Parathyroid adenoma (tissue), 2 donors: ENCODE results near the gene CAP2.

Source experiments
- H2AFZ ChIP-seq: fragments of 300-600 bp; sonication (generic); one replicate; pipeline ENCODE4 v1.7.0; 2017; ENCODE audit warnings: antibody characterized with exemption, mild to moderate bottlenecking
- H3K27ac ChIP-seq: fragments of 300-600 bp; sonication (generic); one replicate; pipeline ENCODE4 v1.7.0; 2017
- H3K27me3 ChIP-seq: fragments of 300-600 bp; sonication (generic); one replicate; pipeline ENCODE4 v1.7.0; 2017; ENCODE audit warnings: low read length; ENCODE audit not compliant: control insufficient read depth, insufficient read depth
- H3K36me3 ChIP-seq: fragments of 300-600 bp; sonication (generic); one replicate; pipeline ENCODE4 v1.7.0; 2017; ENCODE audit warnings: low read length; ENCODE audit not compliant: control insufficient read depth, insufficient read depth
- H3K4me1 ChIP-seq: fragments of 300-600 bp; sonication (generic); one replicate; pipeline ENCODE4 v1.7.0; 2017; ENCODE audit warnings: control low read depth
- H3K4me2 ChIP-seq: fragments of 300-600 bp; sonication (generic); one replicate; pipeline ENCODE4 v1.7.0; 2017; ENCODE audit warnings: low read length
- H3K4me3 ChIP-seq: fragments of 300-600 bp; sonication (generic); one replicate; pipeline ENCODE4 v1.7.0; 2017; ENCODE audit warnings: low read depth, low read length
- H3K79me2 ChIP-seq: fragments of 300-600 bp; sonication (generic); one replicate; pipeline ENCODE4 v1.7.0; 2017; ENCODE audit warnings: control low read depth
- H3K9ac ChIP-seq: fragments of 300-600 bp; sonication (generic); one replicate; pipeline ENCODE4 v1.7.0; 2017; ENCODE audit warnings: mild to moderate bottlenecking
- H3K9me3 ChIP-seq: fragments of 300-600 bp; sonication (generic); one replicate; pipeline ENCODE4 v1.7.0; 2017; ENCODE audit warnings: low read length; ENCODE audit not compliant: control insufficient read depth
- TF ChIP-seq, protein P1 (sequence below): fragments of 300-600 bp; sonication (generic); IDR thresholded peaks from one replicate; pipeline ENCODE4 v1.7.0; 2017; ENCODE audit warnings: antibody characterized with exemption, mild to moderate bottlenecking
- donor health status: primary hyperparathyroidism.

The CAP2 gene

DNA sequence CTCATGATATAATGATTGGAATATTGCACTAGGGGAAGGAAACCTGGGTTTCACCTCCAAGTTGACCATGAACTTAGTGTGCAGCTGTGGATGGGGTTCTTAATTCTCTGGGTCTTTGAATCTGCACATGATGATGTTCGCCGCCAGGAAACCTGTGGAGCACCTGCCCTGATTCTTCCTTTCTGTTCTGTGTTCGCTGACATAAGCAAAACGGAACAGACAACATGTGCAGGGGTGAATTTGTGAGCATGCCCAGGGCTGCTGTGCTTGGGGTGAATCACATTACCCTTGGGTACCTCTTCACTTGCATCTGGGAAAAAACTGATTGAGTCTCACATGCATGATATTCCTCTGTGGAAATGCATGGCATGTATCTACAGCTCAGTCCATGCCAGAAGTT, 48.8 kb downstream of the CAP2 start:
- Histone ChIP-seq H3K4me3 (no peak overlapping the region), H3K27ac (no peak overlapping the region), H3K4me2 (no peak overlapping the region), H3K9ac (no peak overlapping the region), H3K79me2 (no peaks in the 10 kb centered on the region), H3K4me1 (no peaks in the 10 kb centered on the region), H3K27me3 (no peaks in the 10 kb centered on the region), H3K36me3 (no peaks in the 10 kb centered on the region), H2AFZ (no peak overlapping the region), H3K9me3 (no peaks in the 10 kb centered on the region)
- TF ChIP-seq, protein P1, sequence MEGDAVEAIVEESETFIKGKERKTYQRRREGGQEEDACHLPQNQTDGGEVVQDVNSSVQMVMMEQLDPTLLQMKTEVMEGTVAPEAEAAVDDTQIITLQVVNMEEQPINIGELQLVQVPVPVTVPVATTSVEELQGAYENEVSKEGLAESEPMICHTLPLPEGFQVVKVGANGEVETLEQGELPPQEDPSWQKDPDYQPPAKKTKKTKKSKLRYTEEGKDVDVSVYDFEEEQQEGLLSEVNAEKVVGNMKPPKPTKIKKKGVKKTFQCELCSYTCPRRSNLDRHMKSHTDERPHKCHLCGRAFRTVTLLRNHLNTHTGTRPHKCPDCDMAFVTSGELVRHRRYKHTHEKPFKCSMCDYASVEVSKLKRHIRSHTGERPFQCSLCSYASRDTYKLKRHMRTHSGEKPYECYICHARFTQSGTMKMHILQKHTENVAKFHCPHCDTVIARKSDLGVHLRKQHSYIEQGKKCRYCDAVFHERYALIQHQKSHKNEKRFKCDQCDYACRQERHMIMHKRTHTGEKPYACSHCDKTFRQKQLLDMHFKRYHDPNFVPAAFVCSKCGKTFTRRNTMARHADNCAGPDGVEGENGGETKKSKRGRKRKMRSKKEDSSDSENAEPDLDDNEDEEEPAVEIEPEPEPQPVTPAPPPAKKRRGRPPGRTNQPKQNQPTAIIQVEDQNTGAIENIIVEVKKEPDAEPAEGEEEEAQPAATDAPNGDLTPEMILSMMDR = no peak

DNA sequence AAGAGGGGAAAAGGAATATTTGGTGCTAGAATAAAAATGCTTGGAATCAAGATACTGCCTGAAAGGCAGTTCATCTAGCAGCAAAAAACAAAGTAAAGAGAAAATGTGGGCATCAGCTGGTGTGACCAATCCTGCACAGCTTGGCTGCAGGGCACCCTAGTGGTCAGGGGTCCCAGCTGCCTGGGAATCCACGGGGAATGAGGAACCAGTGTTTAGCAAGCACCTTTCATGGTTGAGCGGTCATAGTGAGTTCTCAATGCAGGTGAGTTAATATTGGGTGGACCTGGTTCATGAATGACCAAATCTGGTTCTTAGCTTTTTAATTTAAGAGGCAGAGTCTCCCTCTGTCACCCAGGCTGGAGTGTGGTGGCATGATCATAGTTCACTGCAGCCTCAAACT, 53.3 kb downstream of the CAP2 start:
- TF ChIP-seq, protein P1 = no peak
- no peaks in the 10 kb centered on the region for H3K4me1 ChIP-seq
- H3K27ac ChIP-seq = no peak overlapping the region
- no peaks in the 10 kb centered on the region for H3K36me3 ChIP-seq
- no peak overlapping the region for H3K4me2 ChIP-seq
- no peak overlapping the region for H2AFZ ChIP-seq
- no peaks in the 10 kb centered on the region for H3K79me2 ChIP-seq
- no peaks in the 10 kb centered on the region for H3K9me3 ChIP-seq
- H3K27me3 ChIP-seq = no peaks in the 10 kb centered on the region
- no peak overlapping the region for H3K9ac ChIP-seq
- no peak overlapping the region for H3K4me3 ChIP-seq

DNA sequence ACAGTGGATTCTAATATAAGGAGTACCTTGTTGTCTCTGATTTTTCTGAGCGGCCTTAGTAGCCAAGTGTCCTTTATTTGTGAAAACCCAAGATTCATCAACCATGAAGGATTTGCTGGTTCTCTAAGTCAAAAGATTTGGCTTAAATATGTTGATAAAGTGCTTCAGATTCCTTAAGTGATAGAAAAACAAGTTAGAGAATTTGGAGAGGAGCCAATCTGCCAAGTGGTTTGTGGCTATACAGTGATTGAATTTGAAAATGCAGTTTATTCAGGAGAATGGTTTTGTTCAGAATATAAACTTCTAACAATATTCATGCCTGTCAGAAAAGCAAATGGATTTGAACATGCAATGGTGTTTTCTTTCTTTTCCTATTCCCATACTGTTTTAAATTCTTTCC, 54.8 kb downstream of the CAP2 start:
- H2AFZ ChIP-seq = no peak overlapping the region
- no peak overlapping the region for H3K4me2 ChIP-seq
- TF ChIP-seq, protein P1 = no peak
- H3K4me1 ChIP-seq = no peaks in the 10 kb centered on the region
- no peaks in the 10 kb centered on the region for H3K36me3 ChIP-seq
- no peaks in the 10 kb centered on the region for H3K79me2 ChIP-seq
- no peaks in the 10 kb centered on the region for H3K27me3 ChIP-seq
- no peak overlapping the region for H3K4me3 ChIP-seq
- no peaks in the 10 kb centered on the region for H3K9me3 ChIP-seq
- H3K9ac ChIP-seq = no peak overlapping the region
- no peak overlapping the region for H3K27ac ChIP-seq

DNA sequence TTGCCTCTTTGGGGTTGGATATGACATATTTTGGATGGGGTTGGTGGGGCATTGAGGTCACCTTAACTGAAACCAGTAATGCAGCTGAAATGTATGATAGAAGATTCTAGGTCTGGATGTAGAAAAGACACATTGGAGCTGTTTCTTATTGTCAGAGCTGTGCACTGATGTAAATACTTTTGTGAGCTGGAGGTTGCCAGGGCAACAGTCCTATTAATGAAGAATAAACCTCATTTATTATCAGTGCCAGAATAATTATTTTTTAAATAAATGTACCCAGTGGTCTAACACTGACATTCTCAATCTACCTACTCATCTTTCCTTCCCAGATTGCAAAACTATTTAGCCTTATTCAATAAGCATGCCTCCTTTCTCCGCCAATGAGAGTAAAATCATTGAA, 57.0 kb downstream of the CAP2 start:
- TF ChIP-seq, protein P1 = no peak
- no peak overlapping the region for H2AFZ ChIP-seq
- H3K79me2 ChIP-seq = no peaks in the 10 kb centered on the region
- no peaks in the 10 kb centered on the region for H3K9me3 ChIP-seq
- H3K36me3 ChIP-seq = no peaks in the 10 kb centered on the region
- H3K27me3 ChIP-seq = no peaks in the 10 kb centered on the region
- H3K9ac ChIP-seq = no peak overlapping the region
- no peak overlapping the region for H3K27ac ChIP-seq
- no peak overlapping the region for H3K4me3 ChIP-seq
- H3K4me1 ChIP-seq = no peaks in the 10 kb centered on the region
- H3K4me2 ChIP-seq = no peak overlapping the region

DNA sequence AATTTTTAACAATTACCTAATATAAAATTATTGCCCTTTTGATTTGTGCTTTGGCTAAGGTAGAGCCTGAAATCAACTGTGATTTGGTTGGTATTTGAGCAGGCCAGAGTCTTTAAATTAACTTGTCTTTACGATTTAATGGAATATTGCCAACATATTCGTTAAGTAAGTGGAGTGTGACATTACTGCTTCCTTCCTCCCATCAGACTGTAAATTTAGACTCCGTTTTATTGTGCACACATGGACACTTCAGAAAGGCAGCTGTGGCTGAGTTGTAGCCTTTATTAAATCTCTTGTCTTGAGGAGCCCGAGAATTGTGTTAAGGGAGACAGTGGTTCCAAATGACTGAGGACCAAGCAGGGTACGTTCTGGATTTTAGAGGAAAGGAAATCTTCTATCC, 57.4 kb downstream of the CAP2 start:
- no peaks in the 10 kb centered on the region for H3K4me1 ChIP-seq
- TF ChIP-seq, protein P1 = no peak
- H2AFZ ChIP-seq = no peak overlapping the region
- no peaks in the 10 kb centered on the region for H3K9me3 ChIP-seq
- no peak overlapping the region for H3K9ac ChIP-seq
- no peaks in the 10 kb centered on the region for H3K79me2 ChIP-seq
- no peak overlapping the region for H3K4me2 ChIP-seq
- no peaks in the 10 kb centered on the region for H3K27me3 ChIP-seq
- H3K27ac ChIP-seq = no peak overlapping the region
- H3K4me3 ChIP-seq = no peak overlapping the region
- no peaks in the 10 kb centered on the region for H3K36me3 ChIP-seq
